Measurements from ENCODE around the gene SLC35E3. TPM values are rescaled to one million over a fixed set of nuclear protein-coding genes. Genes with fewer than 3 reads are reported as not detected.
A peak's percentile ranks its signal among the peaks of the same experiment; 100 is the strongest.

The SLC35E3 gene
- total and polyA plus RNA-seq, 2 of the 13 experiments (the other 11 are each of a cell fraction or from before 2014, with no cell fraction given): 13.0 to 22.1 TPM

GRCh38 chr12:68789144-68789878 is 43.3 kb downstream of the SLC35E3 start (continued):
- peak; percentile 51; the same call in 1 of the 2 replicates for TF ChIP-seq POGK (CRISPR knock-in tag; conservative IDR thresholded peaks at IDR 0.05)
- no peak for TF ChIP-seq TAF15 (IDR thresholded peaks at IDR 0.05; ENCODE audit: low read depth, low read length, poor library complexity, severe bottlenecking)
- TF ChIP-seq ZBTB25 (CRISPR knock-in tag; IDR thresholded peaks at IDR 0.05): no peak
- no peak for TF ChIP-seq ZBTB33 (CRISPR knock-in tag; IDR thresholded peaks at IDR 0.05)
- peak; percentile 62; the same call in 1 of the 2 replicates for TF ChIP-seq THAP11 (CRISPR knock-in tag; IDR thresholded peaks at IDR 0.05)
- no peak for TF ChIP-seq ZNF674 (CRISPR knock-in tag; IDR thresholded peaks at IDR 0.05; ENCODE audit: low read depth)
- TF ChIP-seq NFYB (CRISPR knock-in tag; IDR thresholded peaks at IDR 0.05): no peak
- no peak for TF ChIP-seq BATF2 (CRISPR knock-in tag; IDR thresholded peaks at IDR 0.05)
- peak; percentile 92 for TF ChIP-seq MED1 (CRISPR knock-in tag; IDR thresholded peaks at IDR 0.05)
- no peak for TF ChIP-seq MAFG (CRISPR knock-in tag; IDR thresholded peaks at IDR 0.05)
- TF ChIP-seq ZNF597 (CRISPR knock-in tag; IDR thresholded peaks at IDR 0.05): no peak
- TF ChIP-seq HMGXB3 (CRISPR knock-in tag; IDR thresholded peaks at IDR 0.05; ENCODE audit: borderline replicate concordance): no peak
- TF ChIP-seq ZNF776 (CRISPR knock-in tag; IDR thresholded peaks at IDR 0.05): no peak
- TF ChIP-seq PTBP1 (IDR thresholded peaks at IDR 0.05; ENCODE audit: low read depth, low read length, poor library complexity, severe bottlenecking): no peak
- no peak for TF ChIP-seq RBM39 (IDR thresholded peaks at IDR 0.05; ENCODE audit: low read depth, low read length, poor library complexity, severe bottlenecking)
- no peak; the same call in 1 of the 2 replicates for TF ChIP-seq AHR (CRISPR knock-in tag; IDR thresholded peaks at IDR 0.05)
- no peak for TF ChIP-seq SYNCRIP (IDR thresholded peaks at IDR 0.05; ENCODE audit: insufficient read depth, low read depth, low read length)

Data from HepG2 (cell line).